NOMO-1 treated with dmso at 0.1 percent for 144 hours (cell line): ENCODE data around the gene GSX1.
"Not testable (repeated sequence)": the region's sequence is repeated elsewhere in the genome, so short reads cannot be mapped to it uniquely, and the experiment has no call there.

Experiments
- DNase-seq: peaks from one replicate; lab custom pipeline; 2025; ENCODE audit not compliant: unreplicated experiment; lab: John Stamatoyannopoulos, UW

Gene GSX1

GRCh38 chr13:27793507-27794367 lies 1.5 kb downstream of the GSX1 start:
- no peak for DNase-seq

GRCh38 chr13:27794368-27794691 lies 2.0 kb downstream of the GSX1 start:
- DNase-seq = no peak

GRCh38 chr13:27794921-27795717 lies 2.8 kb downstream of the GSX1 start:
- no peak for DNase-seq

GRCh38 chr13:27795718-27796019 lies 3.4 kb downstream of the GSX1 start:
- DNase-seq = no peak

- DNase-seq = no peak
These were observed 4.4 kb downstream of the GSX1 start for GRCh38 chr13:27796544-27797227.

- DNase-seq = no peak
These were observed 4.9 kb downstream of the GSX1 start for GRCh38 chr13:27797228-27797624.

GRCh38 chr13:27806744-27807387 lies 14.6 kb downstream of the GSX1 start:
- no peak for DNase-seq

GRCh38 chr13:27808851-27809550 lies 16.7 kb downstream of the GSX1 start:
- DNase-seq = no peak

- no peak for DNase-seq
These were observed 17.7 kb downstream of the GSX1 start for GRCh38 chr13:27810009-27810408.

- DNase-seq = no peak
These were observed 18.2 kb downstream of the GSX1 start for GRCh38 chr13:27810461-27810860.

- no peak for DNase-seq
These were observed 21.5 kb downstream of the GSX1 start for GRCh38 chr13:27813826-27814225.

GRCh38 chr13:27817832-27818231 lies 25.5 kb downstream of the GSX1 start:
- DNase-seq = not testable (repeated sequence)

GRCh38 chr13:27820524-27821482 lies 28.5 kb downstream of the GSX1 start:
- DNase-seq = no peak

- no peak for DNase-seq
These were observed 29.3 kb downstream of the GSX1 start for GRCh38 chr13:27821566-27821965.

- no peak for DNase-seq
These were observed 30.1 kb downstream of the GSX1 start for GRCh38 chr13:27822258-27822872.

- no peak for DNase-seq
These were observed 30.6 kb downstream of the GSX1 start for GRCh38 chr13:27822873-27823311.

GRCh38 chr13:27824121-27824520 lies 31.8 kb downstream of the GSX1 start:
- no peak for DNase-seq

- no peak for DNase-seq
These were observed 32.8 kb downstream of the GSX1 start for GRCh38 chr13:27825072-27825471.
